BE2C (cell line): ENCODE results near the gene TRMT1.

Experiments used
- DNase-seq: peaks from one replicate; pipeline ENCODE4 v3.0.0-alpha.2; 2020
- H3K27me3 ChIP-seq: fragments of 250-450 bp; sonication (Bioruptor Pico); 2 replicates; pipeline ENCODE4 v1.5.1; 2020; ENCODE audit warnings: mild to moderate bottlenecking
- H3K36me3 ChIP-seq: fragments of 250-450 bp; sonication (Bioruptor Pico); 2 replicates; pipeline ENCODE4 v1.5.1; 2020; ENCODE audit warnings: mild to moderate bottlenecking
- H3K4me1 ChIP-seq: fragments of 250-450 bp; sonication (Bioruptor Pico); 2 replicates; pipeline ENCODE4 v1.5.1; 2020
- H3K4me3 ChIP-seq: 2 replicates; pipeline ENCODE4 v1.5.1; 2011; ENCODE audit warnings: low read depth, low read length
- H3K9me3 ChIP-seq: fragments of 250-450 bp; sonication (Bioruptor Pico); 2 replicates; pipeline ENCODE4 v1.5.1; 2020
- TF ChIP-seq, protein P1 (sequence below): IDR thresholded peaks from 2 replicates; pipeline ENCODE4 v1.5.1; 2012; ENCODE audit warnings: mild to moderate bottlenecking, low read depth, low read length

TRMT1 gene

DNA sequence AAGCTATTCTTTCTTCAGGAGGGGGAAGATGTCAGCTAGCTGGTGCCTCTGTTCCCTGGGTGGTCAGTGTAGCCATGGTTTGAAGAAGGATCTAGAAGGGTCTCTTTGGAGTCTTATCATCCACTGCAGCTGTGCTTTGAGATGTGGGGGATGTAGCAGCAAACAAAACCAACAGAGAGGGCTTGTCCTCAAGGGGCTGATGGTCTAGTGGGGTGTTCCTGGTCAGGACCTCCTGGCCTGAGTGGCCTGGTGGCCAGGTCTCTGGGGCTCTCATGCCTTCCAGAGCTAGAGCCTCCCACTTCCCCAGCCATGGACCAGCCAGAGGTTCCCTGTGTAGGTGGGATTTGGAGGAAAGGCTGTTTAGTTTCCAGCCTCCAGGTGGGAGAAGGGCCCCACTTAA, 54.2 kb downstream of the TRMT1 start:
- peaks cover 20% of the 10 kb centered on the region for H3K4me1 ChIP-seq

DNA sequence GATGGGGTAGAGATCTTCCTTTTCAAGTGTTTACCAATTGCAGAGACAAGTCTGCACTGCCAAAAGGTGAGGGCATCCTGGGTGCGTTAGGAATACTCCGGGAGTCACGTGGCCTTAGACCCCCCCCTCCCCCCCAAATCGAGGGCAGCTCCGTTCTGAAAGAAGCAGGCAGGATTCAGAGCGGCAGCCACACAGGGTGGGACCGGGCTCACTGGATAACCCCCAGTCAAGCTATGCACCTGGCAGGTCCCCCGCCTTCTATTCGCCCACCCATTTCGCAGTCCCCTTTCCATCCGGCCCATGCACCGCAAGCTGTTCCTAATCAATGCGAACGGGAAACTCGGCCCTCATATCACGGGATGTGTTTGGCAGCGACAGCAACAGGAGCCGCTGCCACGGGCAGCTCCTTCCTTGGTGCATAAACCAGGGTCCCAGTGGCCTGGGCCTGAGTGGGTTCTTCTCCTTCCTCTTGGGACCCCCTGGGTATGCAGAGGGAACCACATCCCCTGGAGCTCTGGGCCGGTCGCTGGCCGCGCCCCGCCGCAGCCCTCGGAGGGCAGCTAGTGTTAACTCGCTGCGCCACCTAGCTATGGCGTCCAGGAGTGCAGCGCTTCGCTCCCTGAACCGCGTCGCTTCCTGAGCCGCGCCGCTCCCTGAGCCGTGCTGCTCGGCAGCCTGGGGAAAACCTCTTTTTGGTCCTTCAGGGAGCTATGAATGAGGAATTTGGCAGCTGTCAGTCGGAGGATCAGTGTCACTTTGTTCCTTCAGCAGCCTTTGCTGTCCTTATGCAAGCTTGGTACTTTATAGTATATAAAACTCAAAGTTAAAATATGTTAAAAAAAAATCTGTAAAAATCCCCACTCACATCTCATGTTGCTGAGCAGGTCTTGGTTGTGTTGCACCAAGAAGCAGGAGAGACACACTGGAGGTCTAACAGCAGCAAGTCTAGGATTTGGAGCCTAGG, 55.3 kb downstream of the TRMT1 start:
- peak overlapping the region; percentile 53 for H3K4me3 ChIP-seq
- DNase-seq: peak; percentile 89

More for the DNA sequence above, 54.2 kb downstream of the TRMT1 start:
- DNase-seq: no peak
- no peaks in the 10 kb centered on the region for H3K36me3 ChIP-seq
- H3K27me3 ChIP-seq: no peaks in the 10 kb centered on the region
- no peaks in the 10 kb centered on the region for H3K9me3 ChIP-seq
- H3K4me3 ChIP-seq: no peak overlapping the region
- TF ChIP-seq, protein P1, sequence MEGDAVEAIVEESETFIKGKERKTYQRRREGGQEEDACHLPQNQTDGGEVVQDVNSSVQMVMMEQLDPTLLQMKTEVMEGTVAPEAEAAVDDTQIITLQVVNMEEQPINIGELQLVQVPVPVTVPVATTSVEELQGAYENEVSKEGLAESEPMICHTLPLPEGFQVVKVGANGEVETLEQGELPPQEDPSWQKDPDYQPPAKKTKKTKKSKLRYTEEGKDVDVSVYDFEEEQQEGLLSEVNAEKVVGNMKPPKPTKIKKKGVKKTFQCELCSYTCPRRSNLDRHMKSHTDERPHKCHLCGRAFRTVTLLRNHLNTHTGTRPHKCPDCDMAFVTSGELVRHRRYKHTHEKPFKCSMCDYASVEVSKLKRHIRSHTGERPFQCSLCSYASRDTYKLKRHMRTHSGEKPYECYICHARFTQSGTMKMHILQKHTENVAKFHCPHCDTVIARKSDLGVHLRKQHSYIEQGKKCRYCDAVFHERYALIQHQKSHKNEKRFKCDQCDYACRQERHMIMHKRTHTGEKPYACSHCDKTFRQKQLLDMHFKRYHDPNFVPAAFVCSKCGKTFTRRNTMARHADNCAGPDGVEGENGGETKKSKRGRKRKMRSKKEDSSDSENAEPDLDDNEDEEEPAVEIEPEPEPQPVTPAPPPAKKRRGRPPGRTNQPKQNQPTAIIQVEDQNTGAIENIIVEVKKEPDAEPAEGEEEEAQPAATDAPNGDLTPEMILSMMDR: no peak

DNA sequence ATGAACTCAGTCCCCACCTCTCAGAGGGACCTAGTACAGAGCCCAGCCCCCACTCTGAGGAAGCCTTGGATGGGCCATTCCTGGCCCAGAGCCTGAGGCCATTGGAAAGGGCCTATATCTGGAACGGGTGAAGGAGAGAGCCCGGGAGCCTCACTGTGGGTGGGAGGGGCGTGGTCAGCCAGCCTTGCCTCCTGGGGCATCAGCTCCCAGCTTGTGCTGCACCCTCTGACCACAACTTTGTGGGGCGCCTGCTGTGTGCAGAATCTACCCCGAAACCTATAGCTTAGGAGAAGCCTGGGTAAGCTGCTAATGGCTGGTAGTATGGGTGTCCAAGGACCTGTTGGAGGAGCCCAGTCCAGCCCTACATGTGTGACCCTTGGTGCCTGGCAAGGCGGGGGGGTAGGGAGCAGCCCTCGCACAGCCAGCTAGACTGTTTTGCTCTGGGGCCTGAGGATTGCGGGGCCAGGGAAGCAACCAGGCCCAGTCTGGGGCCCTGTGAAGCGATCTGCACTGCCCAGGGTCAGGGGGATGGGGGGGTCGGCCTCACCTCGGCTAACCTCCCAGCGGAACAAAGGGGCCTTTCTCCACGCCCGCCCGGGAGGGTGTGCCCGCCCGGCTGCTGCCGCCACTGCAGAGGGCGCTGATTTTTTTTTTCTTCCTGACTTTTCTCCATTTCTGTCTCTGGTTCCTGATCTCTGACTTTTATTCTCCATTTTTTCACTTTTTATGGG, 56.1 kb downstream of the TRMT1 start:
- Histone ChIP-seq H3K4me3 (peak overlapping the region; percentile 53), H3K27me3 (no peaks in the 10 kb centered on the region), H3K9me3 (no peaks in the 10 kb centered on the region), H3K4me1 (peaks cover 36% of the 10 kb centered on the region), H3K36me3 (no peaks in the 10 kb centered on the region)
- DNase-seq: no peak
- TF ChIP-seq, protein P1: no peak; the same call in 1 of the 2 replicates

More for the DNA sequence above, 55.3 kb downstream of the TRMT1 start:
- Histone ChIP-seq H3K27me3 (no peaks in the 10 kb centered on the region), H3K9me3 (no peaks in the 10 kb centered on the region), H3K36me3 (no peaks in the 10 kb centered on the region), H3K4me1 (peaks cover 27% of the 10 kb centered on the region)
- TF ChIP-seq, protein P1: peak; percentile 88

DNA sequence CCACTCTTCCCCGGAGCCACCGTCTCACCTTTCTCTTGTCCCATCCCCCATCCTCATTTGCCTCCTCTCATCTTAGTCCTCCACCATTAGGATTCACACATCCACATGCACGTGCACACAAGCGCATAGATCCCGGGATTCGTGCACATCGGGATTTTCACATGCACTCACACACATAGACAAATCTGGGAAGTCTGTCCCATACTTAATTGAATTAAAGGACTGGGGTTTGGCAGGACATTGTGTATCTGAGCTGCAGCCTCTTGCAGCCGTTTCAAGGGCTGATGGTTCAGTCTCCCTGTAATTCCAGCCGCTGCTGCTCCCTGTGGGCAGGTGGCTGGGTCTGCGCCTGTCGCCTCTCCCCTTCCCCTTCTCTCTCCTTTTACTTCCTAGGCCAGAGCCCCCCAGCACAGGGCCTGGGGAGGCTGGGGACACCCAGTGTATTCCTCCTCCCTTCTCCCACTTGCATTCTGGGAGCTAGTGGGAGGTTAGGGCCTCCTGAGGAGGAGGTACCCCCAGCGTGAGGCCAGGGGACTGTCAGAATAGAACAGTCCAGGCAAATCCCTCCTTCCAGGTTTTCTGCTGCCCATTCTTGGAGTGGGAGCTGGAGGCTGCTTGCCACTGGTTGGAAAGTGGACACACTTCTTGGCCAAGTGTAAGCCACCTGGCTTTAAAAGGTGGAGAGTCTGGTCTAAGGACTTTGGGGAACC, 57.4 kb downstream of the TRMT1 start:
- TF ChIP-seq, protein P1: peak; percentile 24
- no peaks in the 10 kb centered on the region for H3K9me3 ChIP-seq
- H3K4me1 ChIP-seq: peaks cover 46% of the 10 kb centered on the region
- no peaks in the 10 kb centered on the region for H3K36me3 ChIP-seq
- no peaks in the 10 kb centered on the region for H3K27me3 ChIP-seq
- peak; percentile 48 for DNase-seq
- no peak overlapping the region for H3K4me3 ChIP-seq

DNA sequence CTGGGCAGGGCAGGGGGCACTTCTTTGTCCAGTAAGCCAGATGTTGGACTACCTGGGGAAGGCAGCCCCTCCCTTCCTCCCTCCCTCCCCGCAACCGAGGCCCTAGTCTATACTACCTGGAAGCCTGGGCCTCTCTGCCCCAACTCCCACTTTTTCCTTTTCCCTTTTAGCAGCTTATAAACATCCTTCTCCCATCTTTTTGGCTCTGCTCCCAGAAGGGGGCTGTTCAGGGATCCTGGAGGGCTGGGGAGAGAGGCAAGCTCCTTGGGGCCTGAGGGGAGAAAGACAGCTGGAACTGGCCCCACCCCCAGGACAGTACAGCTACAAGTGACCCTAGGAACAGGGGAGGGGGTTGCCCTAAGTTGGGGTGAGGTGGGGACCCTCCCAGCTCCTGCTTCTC, 58.8 kb downstream of the TRMT1 start:
- H3K4me1 ChIP-seq: peaks cover 55% of the 10 kb centered on the region

More for the DNA sequence above, 58.8 kb downstream of the TRMT1 start:
- Histone ChIP-seq H3K27me3 (no peaks in the 10 kb centered on the region), H3K9me3 (no peaks in the 10 kb centered on the region), H3K36me3 (no peaks in the 10 kb centered on the region), H3K4me3 (no peak overlapping the region)
- TF ChIP-seq, protein P1: no peak
- no peak for DNase-seq
